Spleen (tissue), 11 donors: ENCODE results near the gene PRSS12. TPM values are rescaled to one million over a fixed set of nuclear protein-coding genes. Genes with fewer than 3 reads are reported as not detected.
A peak's percentile ranks its signal among the peaks of the same experiment; 100 is the strongest.
"Not testable (repeated sequence)": the region's sequence is repeated elsewhere in the genome, so short reads cannot be mapped to it uniquely, and the experiment has no call there.

Source experiments
- DNase-seq: peaks from one replicate; pipeline ENCODE4 v3.0.0-alpha.2; 2020
- H3K27ac ChIP-seq, 8 donors: fragments of 200-600 bp; sonication (generic) in 7 of 8; 1 replicate in 4 of 8; 2 replicates in 4 of 8; pipeline versions ENCODE4 v1.5.0 to v1.8.0; 2016 to 2021; ENCODE audit warnings: inconsistent platforms in 4 of 8, mild to moderate bottlenecking in 4 of 8, moderate library complexity in 1 of 8
- H3K27me3 ChIP-seq, 7 donors: fragments of 200-600 bp; sonication (generic) in 6 of 7; replicated peaks in 1 of 7; 1 replicate in 4 of 7; 2 replicates in 3 of 7; pipeline versions ENCODE4 v1.5.0 to v1.8.0; 2016 to 2021; ENCODE audit warnings: inconsistent platforms in 3 of 7, mild to moderate bottlenecking in 1 of 7
- H3K36me3 ChIP-seq, 6 donors: fragments of 200-600 bp; sonication (generic) in 5 of 6; 1 replicate in 4 of 6; 2 replicates in 2 of 6; pipeline versions ENCODE4 v1.5.0 to v1.8.0; 2016 to 2021; ENCODE audit warnings: inconsistent platforms in 2 of 6
- H3K4me1 ChIP-seq, 6 donors: fragments of 200-600 bp; sonication (generic) in 5 of 6; 1 replicate in 3 of 6; 2 replicates in 3 of 6; pipeline versions ENCODE4 v1.5.0 to v1.8.0; 2016 to 2021; ENCODE audit warnings: inconsistent platforms in 3 of 6
- H3K4me3 ChIP-seq, 8 donors: fragments of 200-600 bp; sonication (generic) in 7 of 8; 1 replicate in 4 of 8; 2 replicates in 4 of 8; pipeline versions ENCODE4 v1.5.0 to v1.8.0; 2016 to 2021; ENCODE audit warnings: inconsistent platforms in 4 of 8, mild to moderate bottlenecking in 4 of 8, moderate library complexity in 2 of 8
- H3K9me3 ChIP-seq, 8 donors: fragments of 200-600 bp; sonication (generic) in 7 of 8; 1 replicate in 4 of 8; 2 replicates in 4 of 8; pipeline versions ENCODE4 v1.5.0 to v1.8.0; 2016 to 2021; ENCODE audit warnings: inconsistent platforms in 4 of 8
- POLR2A ChIP-seq, 3 donors: fragments of 450-650 bp; IDR thresholded peaks; one replicate each; pipeline ENCODE4 v1.5.1; 2017; ENCODE audit warnings: antibody characterized with exemption in 3 of 3, mild to moderate bottlenecking in 1 of 3
- POLR2AphosphoS5 ChIP-seq, 3 donors: sonication (generic); formaldehyde crosslinking; IDR thresholded peaks; one replicate each; pipeline ENCODE4 v1.5.1; 2017; ENCODE audit warnings: antibody characterized with exemption in 3 of 3
- WGBS, 5 donors: extraction: QIAGEN DNeasy Blood & Tissue Kit in 3 of 5; methylation state at CpG; one replicate each; pipeline versions ENCODE4 v1.1.5 to v1.1.7; 2013 to 2018; 5-methylcytosine and 5-hydroxymethylcytosine counted together
- intact Hi-C: fragments of 100-400 bp; cut with DNase I; formaldehyde crosslinking; loops from one replicate; pipeline ENCODE4 v1.15.0; 2023; ENCODE audit warnings: low total_unique reads
- polyA plus RNA-seq, 3 donors: library from polyadenylated mRNA; stranded (reverse); fragments of 200-250 nt; gene quantifications; one replicate each; pipeline ENCODE4 v1.2.1, GENCODE V29; 2013
- total RNA-seq, 7 donors: library from RNA; depleted of rRNA in 3 of 7; stranded (reverse); fragments of >200 nt in 3 of 7; fragmentation: NEBNext Ultra II Directional in 4 of 7; extraction: Animal tissue kit (Norgen Biotek cat#: 25700) in 4 of 7; gene quantifications; one replicate each; pipeline versions ENCODE4 v1.1.0 to v1.2.1, GENCODE V29; 2016 to 2021
- TF ChIP-seq, protein P1 (sequence below), 11 experiments: fragments of 200-600 bp in 7 of 11; fragments of 450-650 bp in 4 of 11; sonication (generic) in 4 of 11; IDR thresholded peaks in 8 of 11; conservative IDR thresholded peaks in 3 of 11; 1 replicate in 7 of 11; 2 replicates in 4 of 11; pipeline versions ENCODE4 v1.4.0 to v1.8.0; 2016 to 2021; ENCODE audit warnings: antibody characterized with exemption in 11 of 11, inconsistent platforms in 4 of 11, mild to moderate bottlenecking in 1 of 11
- donor health status: healthy with polysubstance abuse.
- donor health status: DM: no; HTN: no; CAD: no; lungs with moderate emphysema.
- donor health status: DM: no; HTN: no; CAD: no.
- donor health status: Bipolar disorder and iron deficiency.
- donor health status: healthy.
- donor health status: DM: no; HTN: no; CAD: no.
- donor health status: DM: yes; HTN: yes; CAD: no.

The PRSS12 gene
- total and polyA plus RNA-seq, 10 donors = 0.03 to 0.44 (median 0.10) TPM; not detected in 5

DNA sequence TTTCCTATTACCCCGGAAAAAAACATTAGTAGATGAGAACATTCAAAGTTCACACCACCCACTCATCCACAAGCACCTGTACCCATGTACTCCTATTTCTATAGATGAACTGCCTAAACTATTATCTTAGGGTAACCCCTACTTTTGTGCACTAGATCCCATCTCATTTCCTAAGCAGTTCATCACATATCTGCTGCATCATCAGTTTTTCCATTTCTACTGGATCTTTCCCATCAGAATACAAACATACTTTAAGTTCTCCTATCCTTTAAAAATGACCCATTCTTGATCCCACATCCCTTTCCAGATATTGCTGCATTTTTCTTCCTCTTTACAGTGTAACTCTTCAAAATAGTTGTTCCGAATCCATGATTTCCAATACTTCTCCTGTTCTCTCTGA, 81.0 kb downstream of the PRSS12 start:
- WGBS, 5 donors = 84 to 94% (median 93%) methylated on average over 2 of the region's 2 CpGs
- Histone ChIP-seq H3K9me3 (no peaks in the 10 kb centered on the region), H3K27me3 (peaks cover 0 to 5% (median 0%) of the 10 kb centered on the region in 7 donors), H3K36me3 (no peaks in the 10 kb centered on the region), H3K27ac (no peak overlapping the region), H3K4me3 (no peak overlapping the region), H3K4me1 (no peaks in the 10 kb centered on the region)
- no peak for DNase-seq
- intact Hi-C loops = no loop called here
- no peak for TF ChIP-seq POLR2A (IDR thresholded peaks at IDR 0.05)
- TF ChIP-seq, protein P1, sequence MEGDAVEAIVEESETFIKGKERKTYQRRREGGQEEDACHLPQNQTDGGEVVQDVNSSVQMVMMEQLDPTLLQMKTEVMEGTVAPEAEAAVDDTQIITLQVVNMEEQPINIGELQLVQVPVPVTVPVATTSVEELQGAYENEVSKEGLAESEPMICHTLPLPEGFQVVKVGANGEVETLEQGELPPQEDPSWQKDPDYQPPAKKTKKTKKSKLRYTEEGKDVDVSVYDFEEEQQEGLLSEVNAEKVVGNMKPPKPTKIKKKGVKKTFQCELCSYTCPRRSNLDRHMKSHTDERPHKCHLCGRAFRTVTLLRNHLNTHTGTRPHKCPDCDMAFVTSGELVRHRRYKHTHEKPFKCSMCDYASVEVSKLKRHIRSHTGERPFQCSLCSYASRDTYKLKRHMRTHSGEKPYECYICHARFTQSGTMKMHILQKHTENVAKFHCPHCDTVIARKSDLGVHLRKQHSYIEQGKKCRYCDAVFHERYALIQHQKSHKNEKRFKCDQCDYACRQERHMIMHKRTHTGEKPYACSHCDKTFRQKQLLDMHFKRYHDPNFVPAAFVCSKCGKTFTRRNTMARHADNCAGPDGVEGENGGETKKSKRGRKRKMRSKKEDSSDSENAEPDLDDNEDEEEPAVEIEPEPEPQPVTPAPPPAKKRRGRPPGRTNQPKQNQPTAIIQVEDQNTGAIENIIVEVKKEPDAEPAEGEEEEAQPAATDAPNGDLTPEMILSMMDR (IDR thresholded peaks at IDR 0.05 in 8 of 11, conservative IDR thresholded peaks at IDR 0.05 in 3 of 11) = no peak
- no peak for TF ChIP-seq POLR2AphosphoS5 (IDR thresholded peaks at IDR 0.05)

DNA sequence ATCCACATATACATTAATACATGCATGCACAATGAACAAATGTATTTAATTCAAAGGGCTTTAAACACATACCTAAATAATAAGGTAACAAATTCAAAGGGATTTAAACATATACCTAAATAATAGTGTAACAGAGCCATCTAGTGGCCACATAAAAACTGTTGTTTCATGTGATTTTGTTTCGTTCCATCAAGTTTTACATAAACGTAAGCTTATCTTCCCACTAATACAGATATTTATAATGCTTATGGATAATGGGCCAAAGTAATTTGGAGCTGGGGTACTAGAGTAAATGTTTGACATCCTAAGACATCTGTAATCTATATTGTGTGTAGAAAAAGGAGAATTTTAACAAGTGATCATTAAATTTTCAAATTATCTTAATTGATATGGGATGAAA, 82.3 kb downstream of the PRSS12 start:
- Histone ChIP-seq H3K4me3 (no peak overlapping the region), H3K36me3 (no peaks in the 10 kb centered on the region), H3K27ac (no peak overlapping the region), H3K4me1 (peaks cover 0 to 4% (median 0%) of the 10 kb centered on the region in 6 donors), H3K9me3 (no peaks in the 10 kb centered on the region), H3K27me3 (peaks cover 0 to 8% (median 3%) of the 10 kb centered on the region in 7 donors)
- DNase-seq = no peak
- TF ChIP-seq, protein P1 (IDR thresholded peaks at IDR 0.05 in 8 of 11, conservative IDR thresholded peaks at IDR 0.05 in 3 of 11) = peak in 8 of 11 experiments; percentile 29 to 63 (median 56)
- no peak for TF ChIP-seq POLR2AphosphoS5 (IDR thresholded peaks at IDR 0.05)
- 3 to 9% (median 4%) methylated on average over 2 of the region's 2 CpGs for WGBS, 5 donors
- intact Hi-C loops = no loop called here

DNA sequence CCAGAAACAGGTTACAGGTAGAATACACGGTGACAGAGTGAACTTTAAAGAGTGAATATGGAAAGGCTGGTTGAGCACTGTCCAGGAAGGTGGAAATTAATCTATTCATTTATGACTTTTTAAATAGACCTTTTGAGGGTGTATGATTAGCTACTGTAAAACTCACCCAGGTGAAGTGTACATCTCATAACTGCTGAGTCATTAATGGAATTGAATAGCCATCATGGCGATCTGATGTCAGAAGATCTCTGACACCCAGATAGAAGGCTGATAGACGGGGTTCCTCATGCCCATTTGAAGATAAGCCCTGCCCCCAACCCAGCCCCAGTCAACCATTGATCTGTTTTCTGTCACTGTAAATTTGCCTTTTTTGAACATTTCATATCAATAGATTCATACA, 84.0 kb downstream of the PRSS12 start:
- Histone ChIP-seq H3K27me3 (peaks cover 0 to 19% (median 6%) of the 10 kb centered on the region in 7 donors), H3K36me3 (no peaks in the 10 kb centered on the region), H3K4me3 (no peak overlapping the region), H3K4me1 (peaks cover 0 to 8% (median 0%) of the 10 kb centered on the region in 6 donors), H3K9me3 (no peaks in the 10 kb centered on the region), H3K27ac (no peak overlapping the region)
- intact Hi-C loops = no loop called here
- DNase-seq = no peak
- 73 to 88% (median 78%) methylated on average over 3 of the region's 3 CpGs for WGBS, 5 donors
- TF ChIP-seq POLR2A (IDR thresholded peaks at IDR 0.05) = no peak
- TF ChIP-seq POLR2AphosphoS5 (IDR thresholded peaks at IDR 0.05) = no peak
- TF ChIP-seq, protein P1 (IDR thresholded peaks at IDR 0.05 in 8 of 11, conservative IDR thresholded peaks at IDR 0.05 in 3 of 11) = no peak

DNA sequence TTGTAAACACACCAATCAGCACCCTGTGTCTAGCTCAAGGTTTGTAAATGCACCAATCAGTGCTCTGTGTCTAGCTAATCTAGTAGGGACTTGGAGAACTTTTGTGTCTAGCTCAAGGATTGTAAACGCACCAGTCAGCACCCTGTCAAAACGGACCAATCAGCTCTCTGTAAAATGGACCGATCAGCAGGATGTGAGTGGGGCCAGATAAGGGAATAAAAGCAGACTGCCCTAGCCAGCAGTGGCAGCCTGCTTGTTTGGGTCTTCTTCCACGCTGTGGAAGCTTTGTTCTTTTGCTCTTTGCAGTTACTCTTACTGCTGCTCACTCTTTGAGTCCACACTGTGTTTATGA, 86.7 kb downstream of the PRSS12 start:
- H3K36me3 ChIP-seq, H3K4me1 ChIP-seq, H3K27ac ChIP-seq, intact Hi-C loops, H3K9me3 ChIP-seq, DNase-seq: not testable (repeated sequence)
- Histone ChIP-seq H3K27me3 (peaks cover 0 to 17% (median 6%) of the 10 kb centered on the region in 7 donors), H3K4me3 (peak overlapping the region in 1 of 8 donors; percentile 71)
- WGBS, 5 donors = 86 to 92% (median 89%) methylated on average over 4 of the region's 4 CpGs
